Measurements from ENCODE around the gene SMIM14.
"Not testable (repeated sequence)": the region's sequence is repeated elsewhere in the genome, so short reads cannot be mapped to it uniquely, and the experiment has no call there.

SMIM14 gene

GRCh38 chr4:39528061-39528465 is 110.6 kb downstream of the SMIM14 start:
- DNase-seq: no peak

DNA sequence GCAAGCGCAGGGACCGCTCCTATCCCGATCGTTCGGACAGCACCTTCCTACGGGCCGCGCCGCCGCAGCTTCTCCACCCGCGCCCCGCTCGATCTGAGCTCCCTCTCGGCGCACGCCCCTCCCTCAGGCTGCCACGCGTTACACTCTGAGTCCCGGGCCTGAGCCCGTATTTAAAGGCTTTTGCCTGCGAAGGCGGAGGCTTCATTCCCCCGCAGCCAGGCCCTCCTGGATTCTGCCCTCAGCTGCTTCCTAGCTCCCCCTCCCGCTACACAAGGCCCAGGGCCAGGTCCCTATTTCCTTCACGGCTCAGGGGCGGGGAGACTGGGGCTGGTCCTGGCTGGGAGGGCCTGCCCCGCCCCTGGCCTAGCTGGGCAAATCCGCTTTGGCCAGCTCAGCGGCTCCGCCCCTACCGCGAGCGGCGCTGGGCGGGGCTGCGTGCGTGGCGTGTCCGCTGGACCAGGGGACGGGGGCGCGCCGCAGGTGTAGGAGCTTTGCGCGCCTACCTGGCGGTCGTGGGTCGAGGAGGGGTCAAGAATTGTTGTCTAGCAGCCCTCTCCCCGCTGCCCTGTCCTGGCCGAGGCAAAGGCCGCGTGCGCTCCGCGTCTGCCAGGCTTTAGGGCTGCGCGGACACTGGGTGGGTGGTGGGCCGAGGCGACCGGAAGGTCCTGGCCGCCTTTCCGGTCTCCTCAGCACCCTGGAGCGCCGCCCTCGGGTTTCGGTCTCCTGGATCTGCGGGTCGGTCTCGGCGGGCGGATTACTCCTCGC is 111.2 kb downstream of the SMIM14 start, which contains the start of gene UGDH:
UGDH (minus strand) TSS at position 144 of the 765 bp plus-strand sequence. CDS start 5,927 bp downstream, outside the sequence.
- peak; percentile 86 for DNase-seq

GRCh38 chr4:39526765-39527295 is 111.8 kb downstream of the SMIM14 start:
- peak; percentile 8 for DNase-seq

- no peak for DNase-seq
Observed at GRCh38 chr4:39525822-39526690, 112.6 kb downstream of the SMIM14 start.

- no peak for DNase-seq
Observed at GRCh38 chr4:39524161-39524957, 114.3 kb downstream of the SMIM14 start.

DNA sequence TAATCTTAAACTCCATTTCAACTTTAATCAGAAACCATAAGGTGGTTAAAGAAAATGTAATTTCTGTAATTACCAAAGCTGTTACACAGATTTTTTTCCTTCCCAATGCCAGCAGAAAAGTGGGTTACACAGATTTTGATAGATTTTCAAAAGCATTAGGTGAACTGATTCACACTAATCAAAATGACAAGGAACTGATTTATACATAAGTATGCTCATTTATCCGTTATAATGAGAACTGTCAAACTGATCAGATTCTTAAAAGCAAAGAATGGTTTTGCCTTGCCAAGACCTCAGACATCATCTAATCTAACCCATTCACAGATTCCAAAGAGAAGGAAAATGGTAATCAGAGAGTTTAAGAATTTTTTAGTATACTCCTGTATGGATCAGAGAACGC is 116.6 kb downstream of the SMIM14 start:
- no peak for DNase-seq

- DNase-seq: no peak
Observed at GRCh38 chr4:39521253-39521919, 117.3 kb downstream of the SMIM14 start.

- DNase-seq: no peak
Observed at GRCh38 chr4:39518484-39518883, 120.2 kb downstream of the SMIM14 start.

GRCh38 chr4:39516407-39516966 is 122.2 kb downstream of the SMIM14 start:
- DNase-seq: no peak

DNA sequence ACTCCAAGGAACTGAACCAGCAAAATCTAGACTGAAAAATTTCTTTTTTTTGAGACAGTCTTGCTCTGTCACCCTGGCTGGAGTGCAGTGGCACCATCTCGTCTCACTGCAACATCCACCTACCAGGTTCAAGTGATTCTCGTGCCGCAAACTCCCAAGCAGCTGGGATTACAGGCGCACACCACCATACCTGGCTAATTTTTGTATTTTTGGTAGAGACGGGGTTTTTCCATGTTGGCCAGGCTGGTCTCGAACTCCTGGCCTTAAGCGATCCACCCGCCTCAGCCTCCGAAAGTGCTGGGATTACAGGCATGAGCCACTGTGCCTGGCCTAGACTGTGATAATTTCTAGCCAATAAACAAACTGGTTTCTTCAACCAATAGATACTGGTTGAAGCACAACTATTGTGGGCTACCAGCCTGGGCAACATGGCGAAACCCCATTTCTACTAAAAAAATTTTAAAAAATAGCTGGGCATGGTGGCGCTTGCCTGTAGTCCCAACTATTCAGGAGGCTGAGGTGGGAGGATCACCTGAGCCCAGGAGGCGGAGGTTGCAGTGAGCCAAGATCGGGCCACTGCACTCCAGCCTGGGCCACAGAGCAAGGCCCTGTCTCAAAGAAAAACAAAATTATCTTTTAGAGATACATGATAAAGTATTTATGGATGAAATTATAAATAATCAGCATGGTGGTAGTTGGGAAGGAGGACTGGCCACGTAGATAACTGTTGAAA is 122.8 kb downstream of the SMIM14 start:
- not testable (repeated sequence) for DNase-seq

DNA sequence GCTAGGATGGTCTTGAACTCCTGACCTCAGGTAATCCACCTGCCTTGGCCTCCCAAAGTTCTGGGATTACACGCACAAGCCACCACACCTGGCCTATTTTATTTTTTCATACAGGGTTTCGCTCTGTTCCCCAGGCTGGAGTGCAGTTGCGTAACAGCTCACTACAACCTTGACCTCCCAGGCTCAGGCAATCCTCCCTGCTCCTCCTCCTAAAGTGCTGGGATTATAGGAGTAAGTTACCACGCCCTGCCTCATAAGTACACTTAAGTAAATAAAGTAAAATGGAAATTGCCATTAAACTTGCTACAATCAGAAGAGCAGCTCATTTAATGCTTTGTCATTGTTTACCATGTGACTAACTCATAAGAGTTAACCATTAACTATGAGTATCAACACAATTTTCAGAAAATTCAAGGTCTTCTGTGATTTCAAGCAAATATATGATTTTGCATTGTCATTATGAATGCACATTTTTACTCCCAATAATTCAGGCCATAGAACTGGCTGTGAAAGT is 123.7 kb downstream of the SMIM14 start:
- DNase-seq: no peak

- not testable (repeated sequence) for DNase-seq
Observed at GRCh38 chr4:39514266-39514665, 124.4 kb downstream of the SMIM14 start.

DNA sequence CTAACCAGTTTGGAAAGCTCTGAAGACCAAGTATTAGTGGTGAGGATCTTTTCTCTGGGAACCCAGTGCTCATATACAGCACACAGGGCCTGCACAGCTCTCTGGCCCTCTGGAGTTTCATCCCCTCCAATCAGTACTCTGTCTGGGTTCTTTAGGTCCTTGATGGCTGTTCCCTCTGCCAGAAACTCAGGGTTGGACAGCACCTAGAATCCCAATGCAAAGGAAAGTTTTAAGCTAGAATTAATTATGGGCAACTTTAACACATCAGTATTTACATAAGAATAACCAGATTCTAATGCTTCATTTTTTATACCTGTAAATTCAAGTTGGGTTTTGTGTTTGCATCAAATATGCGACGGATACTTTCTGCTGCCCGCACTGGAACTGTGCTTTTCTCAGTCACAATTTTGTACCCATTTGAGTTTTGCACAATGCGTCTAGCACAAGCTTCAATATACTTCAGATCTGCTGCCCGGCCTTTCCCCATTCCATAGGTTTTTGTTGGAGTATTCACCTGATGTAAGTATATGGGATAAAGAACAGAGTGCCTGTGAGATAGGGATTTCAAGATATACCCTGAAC is 128.2 kb downstream of the SMIM14 start:
- no peak for DNase-seq

DNA sequence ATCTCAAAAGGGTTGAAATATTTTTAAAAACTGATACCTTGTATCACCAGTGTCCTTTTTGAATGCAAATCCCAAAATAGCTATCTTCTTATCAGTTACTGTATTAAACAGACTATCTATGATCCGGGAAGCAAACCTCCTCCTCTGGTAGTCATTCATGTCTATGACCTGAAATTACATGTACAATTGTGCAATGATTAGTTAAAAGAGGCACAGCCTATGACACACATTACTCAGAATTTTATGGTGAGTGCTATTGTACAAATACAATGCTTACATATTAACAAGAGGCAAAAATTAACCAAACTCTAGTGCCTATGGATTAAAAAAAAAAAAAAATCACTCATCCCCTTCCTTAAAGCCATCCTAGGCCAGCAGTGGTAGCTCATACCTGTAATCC is 133.1 kb downstream of the SMIM14 start:
- DNase-seq: no peak

GRCh38 chr4:39504538-39504937 is 134.1 kb downstream of the SMIM14 start:
- DNase-seq: no peak

DNA sequence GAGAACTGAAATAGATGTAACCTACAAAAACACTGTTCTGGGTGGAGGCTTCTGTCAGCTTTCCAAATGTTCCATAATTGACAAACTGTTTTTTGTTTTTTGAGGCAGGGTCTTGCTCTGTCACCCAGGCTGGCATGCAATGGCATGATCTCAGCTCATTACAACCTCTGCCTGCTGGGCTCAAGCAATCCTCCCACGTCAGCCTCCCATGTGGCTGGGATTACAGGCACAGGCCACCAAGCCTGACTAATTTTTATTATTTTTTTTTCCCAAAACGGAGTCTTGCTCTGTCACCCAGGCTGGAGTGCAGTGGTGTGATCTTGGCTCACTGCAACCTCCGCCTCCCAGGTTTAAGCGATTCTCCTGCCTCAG is 136.0 kb downstream of the SMIM14 start:
- DNase-seq: not testable (repeated sequence)

- no peak for DNase-seq
Observed at GRCh38 chr4:39502019-39502663, 136.5 kb downstream of the SMIM14 start.

DNA sequence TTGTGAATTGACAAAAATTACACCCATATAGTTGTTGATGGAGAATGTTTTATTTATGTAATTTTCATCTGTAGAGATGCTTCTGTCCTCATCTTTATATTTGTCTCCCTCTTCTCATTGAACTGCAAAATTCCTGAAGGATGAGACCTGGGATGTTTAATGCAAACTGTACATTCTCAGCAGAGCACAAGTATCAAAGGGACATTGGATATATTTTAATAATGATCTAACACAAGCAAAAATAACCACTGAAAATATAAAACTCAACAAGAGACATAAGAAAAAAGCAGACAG is 140.0 kb downstream of the SMIM14 start:
- no peak for DNase-seq

- no peak for DNase-seq
Observed at GRCh38 chr4:39497909-39498726, 140.5 kb downstream of the SMIM14 start.
